COLO668 (cell line): ENCODE results near the gene MAP3K19.
"Not testable (repeated sequence)": the region's sequence is repeated elsewhere in the genome, so short reads cannot be mapped to it uniquely, and the experiment has no call there.

ENCODE experiments used
- DNase-seq: peaks from one replicate; lab custom pipeline; 2025; ENCODE audit not compliant: unreplicated experiment; lab: John Stamatoyannopoulos, UW

MAP3K19 gene

DNA sequence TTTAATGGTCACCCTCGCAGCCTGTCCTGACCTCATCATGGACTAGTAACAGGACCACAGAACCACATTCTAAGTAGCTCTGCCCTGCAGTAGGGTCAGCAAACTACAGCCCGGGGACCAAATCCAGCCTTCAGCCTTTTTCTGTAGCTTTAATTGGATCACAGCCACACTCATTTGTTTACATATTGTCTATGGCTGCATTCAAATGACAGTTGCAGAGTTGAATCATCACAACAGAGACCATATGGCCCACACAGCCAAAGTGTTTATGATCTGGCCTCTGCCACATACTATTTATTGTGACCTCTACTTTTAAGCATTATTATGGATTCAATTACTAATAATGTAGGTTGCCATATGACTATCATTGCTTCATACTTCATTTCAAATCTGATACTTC, 47.7 kb downstream of the MAP3K19 start:
- DNase-seq = no peak

DNA sequence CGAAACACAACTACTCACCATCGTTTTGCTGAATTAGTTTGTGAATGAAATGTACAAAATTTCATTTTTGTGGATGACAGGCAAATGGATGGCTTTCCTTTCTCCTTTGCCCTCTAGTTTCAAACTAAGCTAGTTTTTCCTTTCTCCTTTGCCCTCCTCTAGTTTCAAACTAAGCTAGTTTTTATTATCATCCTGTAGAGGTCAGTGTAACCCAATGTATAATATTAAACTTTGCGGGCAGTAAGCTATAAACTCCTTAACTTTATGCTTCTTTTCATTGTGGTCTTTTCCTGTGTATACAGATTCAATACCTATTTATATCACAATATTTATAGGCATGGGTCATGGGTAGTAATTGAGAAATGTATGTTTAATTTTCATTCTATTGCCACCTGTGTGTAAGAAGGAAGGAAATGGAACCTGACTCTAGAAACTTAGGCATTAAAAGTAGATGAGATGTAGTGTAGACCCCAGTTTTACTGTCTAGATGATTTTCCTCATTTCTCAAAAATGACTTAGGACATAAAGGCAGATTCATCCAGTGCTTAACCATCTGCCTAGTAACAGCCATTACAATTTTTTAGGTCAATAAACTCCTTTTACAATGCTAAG, 58.1 kb downstream of the MAP3K19 start:
- no peak for DNase-seq

DNA sequence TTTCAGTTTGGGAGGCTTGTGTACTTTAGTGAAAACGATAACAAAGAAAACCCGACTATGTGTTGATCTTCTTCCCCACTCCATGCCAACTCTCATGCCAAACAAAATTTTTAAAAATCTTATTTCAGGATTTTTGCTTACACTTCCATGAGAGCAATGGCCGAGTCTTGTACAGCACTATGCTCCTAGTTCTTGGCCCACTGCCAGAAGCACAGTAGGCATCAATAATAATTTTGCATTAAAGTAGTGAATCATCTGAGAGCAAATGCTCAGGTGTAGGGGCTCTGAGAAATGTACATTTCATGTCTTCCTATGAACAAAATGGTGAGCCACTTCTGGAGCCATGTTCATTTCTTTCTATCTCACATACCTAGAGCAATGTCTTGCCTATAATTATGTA, 62.2 kb downstream of the MAP3K19 start:
- DNase-seq = no peak

DNA sequence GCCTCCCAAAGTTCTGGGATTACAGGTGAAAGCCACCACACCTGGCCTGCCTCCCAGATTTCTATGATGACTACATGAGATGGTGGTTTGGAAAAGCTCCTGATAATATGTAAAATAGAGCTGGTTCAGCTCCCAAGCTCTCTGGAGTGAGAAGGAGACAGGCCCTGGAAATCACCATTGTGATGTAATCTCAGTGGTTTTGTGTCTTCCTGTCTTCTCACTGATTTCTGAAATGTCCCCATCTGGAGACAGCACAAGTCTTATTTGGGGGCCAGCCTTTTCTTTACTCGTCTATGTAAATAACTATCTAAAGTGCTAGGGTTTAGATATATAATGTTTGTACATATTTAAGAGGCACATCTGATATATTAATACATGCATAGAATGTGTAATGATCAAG, 64.6 kb downstream of the MAP3K19 start:
- DNase-seq = no peak

DNA sequence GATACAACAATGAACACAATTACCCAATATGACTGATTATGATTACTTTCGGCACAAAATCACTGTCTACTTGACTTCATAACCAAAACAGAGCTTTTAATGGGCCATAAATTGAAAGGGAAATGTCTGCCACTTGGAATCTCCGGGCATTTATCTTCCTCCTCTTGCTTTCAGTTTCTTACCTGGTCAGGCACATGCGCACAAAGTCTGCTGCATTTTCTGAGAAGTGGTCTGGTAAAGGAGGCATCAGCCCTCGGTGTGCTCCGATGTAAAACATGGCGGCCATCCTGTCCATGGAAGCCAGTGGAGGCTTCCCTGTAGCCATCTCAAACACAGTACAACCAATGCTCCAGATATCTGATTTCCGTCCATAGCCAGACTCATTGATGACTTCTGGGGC, 66.6 kb downstream of the MAP3K19 start:
- no peak for DNase-seq

DNA sequence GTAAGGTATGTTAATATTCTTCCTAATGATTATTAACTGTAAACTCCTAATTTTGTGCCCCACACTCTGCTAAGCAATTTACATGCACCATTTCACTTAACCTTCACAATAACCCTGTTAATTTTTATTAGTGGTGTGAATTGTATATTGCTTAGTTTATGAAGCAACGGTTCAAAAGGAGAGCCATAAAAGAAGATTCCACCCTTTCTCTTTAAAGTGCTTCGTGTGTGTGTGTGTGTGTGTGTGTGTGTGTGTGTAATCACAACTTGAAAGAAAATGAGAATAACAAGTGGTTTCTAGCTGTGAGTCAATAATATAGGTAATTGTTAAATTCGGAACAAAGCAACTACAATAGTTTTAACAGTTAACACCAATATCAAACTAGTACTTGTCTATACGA, 68.0 kb downstream of the MAP3K19 start:
- DNase-seq = no peak

DNA sequence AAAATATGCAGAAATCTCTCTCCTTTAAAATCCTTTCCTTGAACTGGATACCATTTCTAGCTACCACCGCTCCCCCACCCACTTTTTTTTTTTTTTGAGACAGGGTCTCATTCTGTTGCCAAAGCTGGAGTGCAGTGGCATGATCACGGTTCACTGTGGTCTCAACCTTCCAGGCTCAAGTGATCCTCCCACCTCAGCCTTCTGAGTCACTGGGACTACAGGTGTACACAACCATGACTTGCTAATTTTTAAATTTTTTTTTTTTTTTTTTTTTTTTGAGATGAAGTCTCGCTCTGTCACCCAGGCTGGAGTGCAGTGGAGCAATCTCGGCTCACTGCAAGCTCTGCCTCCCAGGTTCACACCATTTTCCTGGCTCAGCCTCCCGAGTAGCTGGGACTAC, 70.1 kb downstream of the MAP3K19 start:
- not testable (repeated sequence) for DNase-seq

DNA sequence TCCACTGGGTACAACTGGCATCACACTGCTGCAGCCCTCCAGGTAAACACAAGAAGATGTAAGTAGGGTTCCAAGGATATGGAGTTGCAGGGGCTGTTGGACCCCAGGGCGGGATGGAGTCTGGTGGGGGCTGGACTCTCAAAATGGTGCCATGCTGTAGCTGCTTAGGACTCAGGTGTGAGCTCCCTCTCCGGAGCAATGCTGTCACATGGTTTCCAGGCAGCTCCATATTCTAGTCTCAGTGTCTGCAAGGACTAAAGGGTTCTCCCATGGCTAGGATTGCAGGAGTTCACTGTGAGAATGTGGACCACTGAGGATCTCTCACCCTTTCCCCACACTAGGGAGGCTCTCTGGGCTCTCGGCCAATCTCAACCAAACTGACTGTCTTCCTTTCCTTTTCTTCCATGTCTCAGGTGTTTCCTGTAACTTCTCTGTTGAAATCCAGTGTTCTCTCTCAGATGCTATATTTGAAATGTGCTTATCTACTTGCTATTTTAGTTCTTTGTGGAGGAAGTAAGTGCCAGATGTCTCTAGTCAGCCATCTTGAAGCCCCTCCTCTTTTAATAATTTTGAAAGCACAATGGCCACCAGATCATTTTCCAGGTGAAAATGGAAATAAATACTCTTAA, 71.1 kb downstream of the MAP3K19 start:
- DNase-seq = no peak

DNA sequence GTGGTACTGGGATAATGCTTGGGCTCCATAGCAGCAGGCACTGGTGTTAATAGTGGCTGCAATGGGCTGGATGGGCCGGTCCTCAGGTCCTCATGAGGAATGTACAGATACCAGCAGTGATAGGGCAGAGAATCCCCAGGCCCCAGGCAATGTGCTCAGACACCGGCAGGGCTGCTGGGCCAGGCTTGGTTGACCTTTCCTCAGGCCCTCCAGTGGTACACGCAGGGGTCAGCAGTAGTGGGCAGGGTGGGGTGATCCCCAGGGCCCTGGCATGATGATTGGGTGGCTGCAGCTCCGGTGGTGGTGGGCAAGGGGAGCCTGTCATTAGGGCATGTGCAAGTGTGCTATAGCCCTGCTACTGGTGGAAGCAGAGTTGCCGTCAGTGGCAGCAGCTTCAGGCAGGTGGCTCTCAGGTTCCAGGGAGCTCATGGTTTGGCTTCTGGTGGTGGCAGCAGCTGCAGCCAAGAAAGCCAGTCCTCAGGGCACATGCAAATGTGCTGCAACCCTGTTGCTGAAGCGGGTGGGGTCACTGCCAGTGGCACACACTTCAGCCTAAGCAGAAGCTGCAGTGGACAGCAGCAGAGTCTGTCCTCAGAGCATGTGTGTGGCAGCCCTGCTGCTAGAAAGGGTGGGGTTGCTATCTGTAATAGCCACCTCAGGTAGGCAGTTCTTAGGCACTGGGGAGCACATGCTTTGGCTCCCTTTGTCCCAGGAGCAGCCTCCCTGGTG, 71.8 kb downstream of the MAP3K19 start:
- no peak for DNase-seq

DNA sequence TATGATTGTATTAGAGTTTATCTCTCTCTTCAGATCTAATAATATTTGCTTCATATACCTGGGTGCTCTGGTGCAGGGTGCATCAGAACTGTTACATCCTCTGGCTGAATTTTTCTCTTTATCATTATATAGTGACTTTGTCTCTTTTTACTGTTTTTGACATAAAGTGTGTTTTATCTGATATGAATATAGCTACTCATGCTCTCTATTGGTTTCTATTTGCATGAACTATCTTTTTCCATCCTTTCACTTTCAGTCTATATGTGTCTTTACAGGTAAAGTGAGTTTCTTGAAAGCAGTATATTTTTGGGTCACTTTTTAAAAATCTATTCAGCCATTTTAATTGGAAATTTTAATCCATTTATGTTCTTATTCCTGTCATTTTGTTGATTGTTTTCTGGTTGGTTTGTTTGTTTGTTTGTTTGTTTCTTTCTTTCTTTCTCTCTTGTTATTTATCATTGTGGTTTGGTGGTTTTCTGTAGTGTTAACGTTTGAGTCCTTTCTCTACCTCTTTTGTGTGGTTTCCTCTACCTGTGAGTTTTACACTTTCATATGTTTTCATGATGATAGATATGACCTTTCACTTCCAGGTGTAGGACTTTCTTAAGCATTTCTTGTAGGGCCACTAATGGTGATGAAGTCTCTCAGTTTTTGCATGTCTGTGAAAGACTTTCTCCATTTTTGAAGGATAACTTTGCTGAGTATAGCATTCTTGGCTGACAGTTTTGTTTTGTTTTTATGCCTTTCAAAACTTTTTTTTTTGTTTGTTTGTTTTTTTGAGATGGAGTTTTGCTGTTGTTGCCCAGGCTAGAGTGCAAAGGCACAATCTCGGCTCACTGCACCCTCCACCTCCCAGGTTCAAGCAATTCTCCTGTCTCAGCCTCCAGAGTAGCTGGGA, 73.8 kb downstream of the MAP3K19 start:
- no peak for DNase-seq

DNA sequence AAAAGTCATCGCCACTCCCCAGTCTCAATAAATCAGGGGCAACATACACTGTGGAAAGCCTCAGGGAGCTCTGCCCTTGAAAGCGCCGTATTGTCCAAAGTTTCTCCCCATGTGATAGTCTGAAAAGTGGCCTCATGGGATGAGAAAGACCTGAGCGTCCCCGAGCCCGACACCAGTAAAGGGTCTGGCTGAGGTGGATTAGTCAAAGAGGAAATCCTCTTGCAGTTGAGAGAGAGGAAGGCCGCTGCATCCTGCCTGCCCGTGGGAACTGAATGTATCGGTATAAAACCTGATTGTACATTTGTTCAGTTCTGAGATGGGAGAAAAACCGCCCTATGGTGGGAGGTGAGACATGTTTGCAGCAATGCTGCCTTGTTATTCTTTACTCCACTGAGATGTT, 80.1 kb downstream of the MAP3K19 start:
- DNase-seq = not testable (repeated sequence)

DNA sequence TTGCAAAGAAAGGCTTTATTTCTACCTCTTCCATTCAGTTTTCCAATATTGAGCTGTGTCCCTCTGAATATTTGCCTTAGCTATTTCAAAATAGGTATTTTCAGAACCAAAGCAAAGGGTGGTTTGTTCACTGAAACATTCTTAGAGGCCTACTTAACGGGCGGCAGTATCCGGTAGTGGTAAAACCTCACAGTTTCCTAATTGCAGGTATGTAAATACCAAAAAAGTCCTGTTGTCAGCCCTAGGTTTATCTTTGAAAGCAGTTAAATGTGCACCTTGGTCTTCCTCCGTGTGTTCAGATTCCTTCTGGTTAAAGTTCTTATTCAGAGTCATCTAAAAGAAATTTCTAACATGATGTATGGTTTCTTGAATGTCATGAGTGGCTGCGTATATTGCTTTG, 89.8 kb downstream of the MAP3K19 start:
- DNase-seq = no peak

DNA sequence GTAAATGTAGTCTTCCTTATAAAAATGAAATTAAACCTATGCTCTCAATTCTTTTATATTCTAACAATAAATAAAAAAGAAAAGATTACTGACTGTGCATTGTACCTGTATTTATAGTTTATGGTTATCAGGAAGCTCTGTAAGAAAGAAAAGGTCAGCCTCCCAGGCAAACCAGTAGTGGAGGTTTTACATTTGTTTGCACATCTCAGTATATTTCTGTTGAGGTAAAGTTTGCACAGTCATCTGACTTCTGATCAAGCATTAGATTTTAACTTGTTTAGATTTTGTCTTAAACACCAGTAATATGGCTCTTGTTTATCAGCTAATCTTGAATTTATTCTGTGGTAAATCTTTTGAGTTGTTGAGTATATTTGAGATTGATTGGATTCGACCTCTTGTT, 91.5 kb downstream of the MAP3K19 start:
- DNase-seq = no peak

DNA sequence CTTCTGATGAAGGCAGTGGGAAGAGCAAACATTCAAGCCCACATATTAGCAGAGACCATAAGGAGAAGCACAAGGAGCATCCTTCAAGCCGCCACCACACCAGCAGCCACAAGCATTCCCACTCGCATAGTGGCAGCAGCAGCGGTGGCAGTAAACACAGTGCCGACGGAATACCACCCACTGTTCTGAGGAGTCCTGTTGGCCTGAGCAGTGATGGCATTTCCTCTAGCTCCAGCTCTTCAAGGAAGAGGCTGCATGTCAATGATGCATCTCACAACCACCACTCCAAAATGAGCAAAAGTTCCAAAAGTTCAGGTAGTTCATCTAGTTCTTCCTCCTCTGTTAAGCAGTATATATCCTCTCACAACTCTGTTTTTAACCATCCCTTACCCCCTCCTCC, 93.2 kb downstream of the MAP3K19 start:
- no peak for DNase-seq

DNA sequence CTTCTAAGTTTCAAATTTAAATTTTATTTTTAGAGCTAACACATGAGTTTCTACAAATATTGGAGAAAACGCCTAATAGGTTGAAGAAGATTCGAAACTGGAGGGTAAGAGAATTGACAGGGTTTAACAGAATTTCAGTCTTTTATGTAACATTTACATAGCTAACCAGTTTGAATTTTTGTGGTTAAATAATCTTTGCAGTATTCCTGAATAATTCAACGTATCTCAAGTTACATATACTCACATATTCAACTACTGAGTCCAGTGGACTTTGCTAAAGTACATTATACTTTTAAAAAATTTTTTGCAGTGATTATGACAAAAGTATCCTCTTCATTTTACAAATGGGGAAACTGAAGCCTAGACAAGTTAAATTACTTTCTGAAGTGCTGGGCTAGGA, 94.6 kb downstream of the MAP3K19 start:
- no peak for DNase-seq

DNA sequence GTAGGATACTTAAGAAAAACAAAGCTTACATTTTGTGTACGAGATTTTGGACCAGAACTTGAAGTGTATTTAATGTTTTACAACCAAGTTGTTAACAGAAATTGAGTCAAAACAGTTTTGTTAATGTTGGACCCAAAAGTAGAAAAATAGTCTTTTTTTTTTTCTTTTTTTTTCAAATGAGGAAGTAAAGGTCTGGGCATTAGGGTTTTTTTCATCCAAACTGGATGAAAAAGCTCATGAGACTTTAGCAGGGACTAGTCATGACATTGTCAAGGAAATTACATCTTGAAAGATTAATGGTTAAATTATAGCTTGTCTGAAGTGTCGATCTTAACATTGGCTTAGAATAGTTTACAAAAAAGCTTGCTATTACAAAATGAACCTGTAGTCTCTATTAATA, 96.4 kb downstream of the MAP3K19 start:
- DNase-seq = no peak

DNA sequence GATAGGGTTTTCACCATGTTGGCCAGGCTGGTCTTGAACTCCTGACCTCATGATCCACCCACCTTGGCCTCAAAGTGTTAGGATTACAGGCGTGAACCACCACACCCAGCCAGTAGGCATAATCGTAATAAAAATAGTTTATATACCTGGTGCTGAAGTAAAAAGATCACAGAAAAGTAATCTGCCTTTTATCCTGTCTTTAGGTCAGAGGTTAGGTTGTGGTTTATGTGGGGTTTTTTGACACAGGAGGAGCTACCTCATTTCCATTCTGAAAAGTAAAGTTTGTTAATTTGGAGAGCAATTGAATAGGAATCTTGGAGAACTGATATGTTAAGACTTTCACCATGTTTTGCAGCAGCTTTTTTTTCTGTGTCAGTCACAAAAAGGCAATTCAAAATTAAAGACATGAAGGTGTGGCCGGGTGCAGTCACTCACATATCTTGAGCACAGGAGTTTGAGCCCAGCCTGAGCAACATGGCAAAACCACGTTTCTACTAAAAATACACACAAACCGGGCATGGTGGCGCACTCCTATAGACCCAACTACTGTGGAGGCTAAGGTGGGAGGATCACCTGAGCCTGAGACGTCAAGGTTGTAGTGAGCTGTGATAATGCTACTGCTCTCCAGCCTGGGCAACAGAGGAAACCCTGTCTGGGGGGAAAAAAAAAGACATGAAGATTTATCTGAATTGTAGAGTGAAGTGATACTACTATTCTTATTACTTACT, 97.1 kb downstream of the MAP3K19 start:
- no peak for DNase-seq

DNA sequence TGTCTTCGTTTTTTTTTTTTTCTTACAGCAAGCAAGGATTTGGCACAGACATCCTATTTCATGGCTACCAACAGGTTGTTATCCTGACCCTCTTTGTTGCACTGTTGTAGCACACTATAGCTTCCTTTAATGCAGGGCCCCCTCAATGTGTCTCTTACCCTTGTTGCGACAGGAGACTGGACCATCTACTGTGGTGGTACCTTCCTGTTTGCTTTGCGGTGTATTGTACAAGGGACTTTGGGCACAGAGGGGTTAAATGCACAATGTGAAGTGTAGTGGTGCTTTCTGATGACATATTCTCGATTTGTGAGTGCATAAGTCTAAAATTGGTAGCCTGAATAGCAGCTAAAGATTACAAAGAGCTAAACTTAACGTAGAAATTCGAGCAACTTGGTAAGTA, 101.2 kb downstream of the MAP3K19 start:
- DNase-seq = no peak

DNA sequence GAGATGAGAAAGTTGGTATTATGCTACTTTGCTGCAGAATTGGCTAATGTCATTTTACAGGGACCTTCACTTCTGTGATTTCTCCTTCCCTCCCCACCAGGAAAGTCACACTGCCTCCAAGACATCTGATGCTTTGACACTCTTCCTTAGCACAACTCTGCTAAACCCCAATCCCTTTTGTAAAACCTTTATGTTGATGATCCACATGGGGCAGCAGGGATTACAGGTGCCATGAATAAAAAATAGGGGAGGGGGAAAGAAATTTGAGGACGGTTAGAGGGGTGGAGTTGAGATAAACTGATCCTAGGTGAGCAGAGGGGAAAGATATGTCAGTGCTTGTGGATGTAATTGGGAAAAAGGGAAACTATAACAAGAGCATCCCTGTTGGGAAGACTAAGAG, 102.3 kb downstream of the MAP3K19 start:
- DNase-seq = no peak

DNA sequence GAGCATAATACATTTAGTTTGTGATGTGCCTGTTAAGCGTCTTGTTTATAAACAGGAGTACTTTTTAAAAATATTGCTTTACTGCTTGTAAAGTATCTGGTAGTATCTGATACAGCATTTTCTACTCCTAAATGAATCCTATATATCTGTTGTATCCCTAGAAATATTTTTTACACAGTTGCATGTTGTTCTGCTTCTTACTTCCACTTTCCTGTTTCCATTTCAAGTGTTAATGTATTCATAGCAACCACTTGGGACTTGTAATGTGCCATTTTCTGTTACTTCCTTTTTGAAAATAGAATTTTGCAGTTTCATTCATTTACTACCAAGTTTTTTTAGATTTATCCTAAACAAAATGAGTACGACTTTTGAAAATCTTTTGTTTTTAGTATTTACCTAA, 103.7 kb downstream of the MAP3K19 start:
- DNase-seq = no peak

DNA sequence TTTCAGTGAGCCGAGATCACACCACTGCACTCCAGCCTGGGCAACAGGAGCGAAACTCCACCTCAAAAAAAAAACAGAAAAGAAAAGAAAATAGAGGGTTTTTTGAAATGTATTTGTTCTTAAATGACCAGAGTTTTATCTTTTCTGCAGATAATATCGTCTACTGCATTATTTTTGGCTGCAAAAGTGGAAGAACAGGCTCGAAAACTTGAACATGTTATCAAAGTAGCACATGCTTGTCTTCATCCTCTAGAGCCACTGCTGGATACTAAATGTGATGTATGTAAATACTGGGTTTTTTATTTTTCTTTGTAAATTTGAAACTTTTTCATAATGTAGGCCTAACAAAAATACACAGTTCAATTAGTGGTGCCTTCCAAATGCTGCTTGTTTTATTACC, 110.6 kb downstream of the MAP3K19 start:
- no peak for DNase-seq
